ENCODE results near the gene XKR8.

Gene XKR8, protein sequence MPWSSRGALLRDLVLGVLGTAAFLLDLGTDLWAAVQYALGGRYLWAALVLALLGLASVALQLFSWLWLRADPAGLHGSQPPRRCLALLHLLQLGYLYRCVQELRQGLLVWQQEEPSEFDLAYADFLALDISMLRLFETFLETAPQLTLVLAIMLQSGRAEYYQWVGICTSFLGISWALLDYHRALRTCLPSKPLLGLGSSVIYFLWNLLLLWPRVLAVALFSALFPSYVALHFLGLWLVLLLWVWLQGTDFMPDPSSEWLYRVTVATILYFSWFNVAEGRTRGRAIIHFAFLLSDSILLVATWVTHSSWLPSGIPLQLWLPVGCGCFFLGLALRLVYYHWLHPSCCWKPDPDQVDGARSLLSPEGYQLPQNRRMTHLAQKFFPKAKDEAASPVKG

DNA sequence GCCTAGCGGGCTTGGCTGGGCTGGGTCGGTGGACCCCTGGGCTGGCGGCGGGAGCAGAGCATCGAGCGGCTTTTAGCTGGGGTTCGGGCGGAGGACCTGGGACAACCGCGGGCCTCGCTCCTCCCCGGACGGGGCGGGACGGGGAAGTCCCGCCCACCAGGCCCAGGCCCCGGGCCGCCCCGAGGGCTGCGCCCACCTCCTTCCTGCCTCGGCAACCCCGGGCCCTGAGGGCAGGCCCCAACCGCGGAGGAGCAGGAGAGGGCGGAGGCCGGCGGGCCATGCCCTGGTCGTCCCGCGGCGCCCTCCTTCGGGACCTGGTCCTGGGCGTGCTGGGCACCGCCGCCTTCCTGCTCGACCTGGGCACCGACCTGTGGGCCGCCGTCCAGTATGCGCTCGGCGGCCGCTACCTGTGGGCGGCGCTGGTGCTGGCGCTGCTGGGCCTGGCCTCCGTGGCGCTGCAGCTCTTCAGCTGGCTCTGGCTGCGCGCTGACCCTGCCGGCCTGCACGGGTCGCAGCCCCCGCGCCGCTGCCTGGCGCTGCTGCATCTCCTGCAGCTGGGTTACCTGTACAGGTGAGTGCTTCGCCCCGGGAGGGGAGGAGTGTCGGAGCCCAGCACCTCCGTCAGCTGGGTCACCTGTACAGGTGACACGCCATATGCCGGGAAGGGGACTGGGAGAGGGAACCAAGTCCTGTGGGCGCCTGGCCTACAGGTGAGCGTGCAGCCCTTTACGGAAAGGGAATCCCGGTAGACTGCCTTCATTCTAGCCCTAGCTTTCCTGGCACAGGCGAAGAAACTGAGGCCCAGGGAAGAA lies at the start of gene XKR8:
TSS of gene XKR8 (plus strand) at position 182 of the 812 bp plus-strand sequence. CDS start at position 279, 97 bp downstream.
- Histone ChIP-seq H3K4me1 (ENCODE audit: insufficient read depth, insufficient read length) (peaks cover 12% of the 10 kb centered on the region), H3K9ac (ENCODE audit: insufficient read length, low read depth) (peak within 1 kb of the TSS; percentile 95), H3K36me3 (ENCODE audit: insufficient read depth, insufficient read length, low read length) (peaks cover 19% of the 10 kb centered on the region), H3K4me3 (ENCODE audit: insufficient read length, low read depth) (peak within 1 kb of the TSS; percentile 52), H3K27me3 (ENCODE audit: insufficient read depth, insufficient read length) (no peaks in the 10 kb centered on the region), H3K9me3 (ENCODE audit: insufficient read depth, low read length) (no peaks in the 10 kb centered on the region)
- TF ChIP-seq SUZ12 (IDR thresholded peaks at IDR 0.05; ENCODE audit: extremely low read depth, insufficient read depth, insufficient read length) (no peak), YY1 (IDR thresholded peaks at IDR 0.05; ENCODE audit: insufficient read depth, insufficient read length) (no peak), ZNF274 (IDR thresholded peaks at IDR 0.05; ENCODE audit: low read depth, low read length) (no peak)
- DNase-seq (ENCODE audit: low read depth, low spot score): peak; percentile 91

DNA sequence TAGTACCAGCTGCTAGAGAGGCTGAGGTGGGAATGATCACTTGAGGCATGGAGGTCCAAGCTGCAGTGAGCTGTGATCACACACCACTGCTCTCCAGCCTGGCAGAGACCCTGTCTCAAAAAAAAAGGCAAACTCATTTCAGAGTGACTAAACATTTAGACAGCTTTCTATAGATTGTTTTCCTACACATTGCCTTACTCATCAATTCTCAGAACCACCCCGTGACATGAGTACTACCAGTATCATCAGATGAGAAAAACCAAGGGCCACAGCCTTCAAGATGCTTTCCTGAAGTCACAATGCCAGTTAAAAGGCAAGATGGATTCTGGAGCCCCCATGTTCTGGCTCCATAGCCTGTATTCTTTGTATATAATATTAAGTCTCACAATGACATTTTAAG lies 47.3 kb upstream of the XKR8 start:
- Histone ChIP-seq H3K4me3 (ENCODE audit: insufficient read length, low read depth) (no peak overlapping the region), H3K9ac (ENCODE audit: insufficient read length, low read depth) (peak overlapping the region; percentile 14), H3K9me3 (ENCODE audit: insufficient read depth, low read length) (peaks cover 8% of the 10 kb centered on the region), H3K27me3 (ENCODE audit: insufficient read depth, insufficient read length) (peaks cover 10% of the 10 kb centered on the region), H3K36me3 (ENCODE audit: insufficient read depth, insufficient read length, low read length) (peaks cover 56% of the 10 kb centered on the region), H3K4me1 (ENCODE audit: insufficient read depth, insufficient read length) (no peaks in the 10 kb centered on the region)
- no peak for DNase-seq (ENCODE audit: low read depth, low spot score)
- no peak for TF ChIP-seq YY1 (IDR thresholded peaks at IDR 0.05; ENCODE audit: insufficient read depth, insufficient read length)
- TF ChIP-seq ZNF274 (IDR thresholded peaks at IDR 0.05; ENCODE audit: low read depth, low read length): no peak
- TF ChIP-seq SUZ12 (IDR thresholded peaks at IDR 0.05; ENCODE audit: extremely low read depth, insufficient read depth, insufficient read length): no peak

GRCh38 chr1:27915082-27915575 lies 44.6 kb upstream of the XKR8 start:
- H3K9ac ChIP-seq (ENCODE audit: insufficient read length, low read depth): no peak overlapping the region
- peaks cover 30% of the 10 kb centered on the region for H3K36me3 ChIP-seq (ENCODE audit: insufficient read depth, insufficient read length, low read length)
- H3K27me3 ChIP-seq (ENCODE audit: insufficient read depth, insufficient read length): peaks cover 12% of the 10 kb centered on the region
- no peaks in the 10 kb centered on the region for H3K4me1 ChIP-seq (ENCODE audit: insufficient read depth, insufficient read length)
- DNase-seq (ENCODE audit: low read depth, low spot score): no peak
- H3K9me3 ChIP-seq (ENCODE audit: insufficient read depth, low read length): peaks cover 8% of the 10 kb centered on the region
- TF ChIP-seq SUZ12 (IDR thresholded peaks at IDR 0.05; ENCODE audit: extremely low read depth, insufficient read depth, insufficient read length) (no peak), YY1 (IDR thresholded peaks at IDR 0.05; ENCODE audit: insufficient read depth, insufficient read length) (no peak), ZNF274 (IDR thresholded peaks at IDR 0.05; ENCODE audit: low read depth, low read length) (no peak)
- H3K4me3 ChIP-seq (ENCODE audit: insufficient read length, low read depth): no peak overlapping the region

DNA sequence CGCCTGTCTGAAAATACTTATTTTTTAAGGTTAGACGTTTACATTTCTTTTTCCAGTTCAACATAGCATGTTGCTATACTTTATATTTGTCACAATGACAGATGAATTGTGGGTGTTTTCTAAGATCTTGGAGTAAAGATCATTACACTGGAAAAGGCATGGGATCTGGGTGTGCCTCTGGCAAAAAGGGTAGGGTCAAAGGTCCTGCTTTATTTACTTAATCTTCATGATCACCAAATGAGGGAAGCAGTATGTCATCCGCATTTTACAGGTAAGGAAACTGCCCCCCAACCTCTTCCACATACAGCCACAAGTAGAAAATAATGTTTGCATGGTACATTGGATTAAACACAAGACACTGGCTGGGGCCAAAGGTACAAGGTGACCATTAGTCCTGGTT lies 37.5 kb upstream of the XKR8 start:
- no peak for TF ChIP-seq SUZ12 (IDR thresholded peaks at IDR 0.05; ENCODE audit: extremely low read depth, insufficient read depth, insufficient read length)
- no peak for TF ChIP-seq YY1 (IDR thresholded peaks at IDR 0.05; ENCODE audit: insufficient read depth, insufficient read length)
- TF ChIP-seq ZNF274 (IDR thresholded peaks at IDR 0.05; ENCODE audit: low read depth, low read length): no peak
- Histone ChIP-seq H3K4me3 (ENCODE audit: insufficient read length, low read depth) (no peak overlapping the region), H3K36me3 (ENCODE audit: insufficient read depth, insufficient read length, low read length) (no peaks in the 10 kb centered on the region), H3K27me3 (ENCODE audit: insufficient read depth, insufficient read length) (peaks cover 3% of the 10 kb centered on the region), H3K4me1 (ENCODE audit: insufficient read depth, insufficient read length) (no peaks in the 10 kb centered on the region), H3K9me3 (ENCODE audit: insufficient read depth, low read length) (no peaks in the 10 kb centered on the region), H3K9ac (ENCODE audit: insufficient read length, low read depth) (no peak overlapping the region)
- no peak for DNase-seq (ENCODE audit: low read depth, low spot score)

DNA sequence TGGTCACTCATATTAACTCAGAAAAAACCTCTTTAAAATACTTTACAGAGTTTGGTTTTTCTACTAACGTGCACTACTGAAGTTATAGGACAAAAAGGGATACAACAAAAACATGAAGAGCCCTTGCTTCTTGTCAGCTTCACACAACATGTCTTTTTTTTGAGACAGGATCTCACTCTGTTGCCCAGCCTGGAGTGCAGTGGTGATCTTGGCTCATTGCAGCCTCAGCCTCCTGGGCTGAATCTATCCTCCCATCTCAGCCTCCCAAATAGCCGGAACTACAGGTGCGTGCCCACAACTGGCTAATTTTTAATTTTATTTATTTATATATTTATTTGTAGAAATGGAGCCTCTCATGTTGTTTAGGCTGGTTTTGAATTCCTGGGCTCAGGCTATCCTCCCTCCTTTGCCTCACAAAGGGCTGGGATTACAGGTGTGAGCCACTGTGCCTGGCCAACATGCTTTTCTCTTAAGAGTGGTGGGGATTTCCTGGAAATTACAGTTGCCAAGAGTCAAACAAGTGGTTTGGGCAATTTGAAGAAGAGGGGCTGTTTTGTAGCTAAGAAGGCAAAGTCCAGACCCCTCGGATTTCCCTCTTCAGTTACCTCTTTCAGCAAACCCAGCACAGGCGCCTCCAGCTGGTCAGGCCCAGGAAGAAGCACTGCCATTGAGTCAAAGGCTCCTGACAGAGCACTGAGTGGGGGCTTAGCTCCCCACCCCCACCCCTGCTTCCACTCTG lies 31.4 kb upstream of the XKR8 start:
- no peak overlapping the region for H3K9ac ChIP-seq (ENCODE audit: insufficient read length, low read depth)
- TF ChIP-seq SUZ12 (IDR thresholded peaks at IDR 0.05; ENCODE audit: extremely low read depth, insufficient read depth, insufficient read length): no peak
- no peak for TF ChIP-seq YY1 (IDR thresholded peaks at IDR 0.05; ENCODE audit: insufficient read depth, insufficient read length)
- no peak for TF ChIP-seq ZNF274 (IDR thresholded peaks at IDR 0.05; ENCODE audit: low read depth, low read length)

GRCh38 chr1:27931184-27931583 lies 28.6 kb upstream of the XKR8 start:
- no peaks in the 10 kb centered on the region for H3K9me3 ChIP-seq (ENCODE audit: insufficient read depth, low read length)
- no peak overlapping the region for H3K4me3 ChIP-seq (ENCODE audit: insufficient read length, low read depth)
- no peaks in the 10 kb centered on the region for H3K36me3 ChIP-seq (ENCODE audit: insufficient read depth, insufficient read length, low read length)
- no peak for DNase-seq (ENCODE audit: low read depth, low spot score)
- no peak for TF ChIP-seq ZNF274 (IDR thresholded peaks at IDR 0.05; ENCODE audit: low read depth, low read length)
- no peak for TF ChIP-seq YY1 (IDR thresholded peaks at IDR 0.05; ENCODE audit: insufficient read depth, insufficient read length)
- TF ChIP-seq SUZ12 (IDR thresholded peaks at IDR 0.05; ENCODE audit: extremely low read depth, insufficient read depth, insufficient read length): no peak
- no peak overlapping the region for H3K9ac ChIP-seq (ENCODE audit: insufficient read length, low read depth)
- H3K27me3 ChIP-seq (ENCODE audit: insufficient read depth, insufficient read length): peaks cover 5% of the 10 kb centered on the region
- H3K4me1 ChIP-seq (ENCODE audit: insufficient read depth, insufficient read length): peaks cover 7% of the 10 kb centered on the region

More for the DNA sequence above, 31.4 kb upstream of the XKR8 start:
- H3K4me1 ChIP-seq (ENCODE audit: insufficient read depth, insufficient read length): no peaks in the 10 kb centered on the region
- no peak overlapping the region for H3K4me3 ChIP-seq (ENCODE audit: insufficient read length, low read depth)
- H3K36me3 ChIP-seq (ENCODE audit: insufficient read depth, insufficient read length, low read length): no peaks in the 10 kb centered on the region
- H3K27me3 ChIP-seq (ENCODE audit: insufficient read depth, insufficient read length): no peaks in the 10 kb centered on the region
- DNase-seq (ENCODE audit: low read depth, low spot score): no peak
- H3K9me3 ChIP-seq (ENCODE audit: insufficient read depth, low read length): no peaks in the 10 kb centered on the region

Data from NT2/D1 (cell line).